Measurements from ENCODE around the gene SEMA4G.
A peak's percentile ranks its signal among the peaks of the same experiment; 100 is the strongest.

SEMA4G gene, protein sequence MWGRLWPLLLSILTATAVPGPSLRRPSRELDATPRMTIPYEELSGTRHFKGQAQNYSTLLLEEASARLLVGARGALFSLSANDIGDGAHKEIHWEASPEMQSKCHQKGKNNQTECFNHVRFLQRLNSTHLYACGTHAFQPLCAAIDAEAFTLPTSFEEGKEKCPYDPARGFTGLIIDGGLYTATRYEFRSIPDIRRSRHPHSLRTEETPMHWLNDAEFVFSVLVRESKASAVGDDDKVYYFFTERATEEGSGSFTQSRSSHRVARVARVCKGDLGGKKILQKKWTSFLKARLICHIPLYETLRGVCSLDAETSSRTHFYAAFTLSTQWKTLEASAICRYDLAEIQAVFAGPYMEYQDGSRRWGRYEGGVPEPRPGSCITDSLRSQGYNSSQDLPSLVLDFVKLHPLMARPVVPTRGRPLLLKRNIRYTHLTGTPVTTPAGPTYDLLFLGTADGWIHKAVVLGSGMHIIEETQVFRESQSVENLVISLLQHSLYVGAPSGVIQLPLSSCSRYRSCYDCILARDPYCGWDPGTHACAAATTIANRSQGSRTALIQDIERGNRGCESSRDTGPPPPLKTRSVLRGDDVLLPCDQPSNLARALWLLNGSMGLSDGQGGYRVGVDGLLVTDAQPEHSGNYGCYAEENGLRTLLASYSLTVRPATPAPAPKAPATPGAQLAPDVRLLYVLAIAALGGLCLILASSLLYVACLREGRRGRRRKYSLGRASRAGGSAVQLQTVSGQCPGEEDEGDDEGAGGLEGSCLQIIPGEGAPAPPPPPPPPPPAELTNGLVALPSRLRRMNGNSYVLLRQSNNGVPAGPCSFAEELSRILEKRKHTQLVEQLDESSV

DNA sequence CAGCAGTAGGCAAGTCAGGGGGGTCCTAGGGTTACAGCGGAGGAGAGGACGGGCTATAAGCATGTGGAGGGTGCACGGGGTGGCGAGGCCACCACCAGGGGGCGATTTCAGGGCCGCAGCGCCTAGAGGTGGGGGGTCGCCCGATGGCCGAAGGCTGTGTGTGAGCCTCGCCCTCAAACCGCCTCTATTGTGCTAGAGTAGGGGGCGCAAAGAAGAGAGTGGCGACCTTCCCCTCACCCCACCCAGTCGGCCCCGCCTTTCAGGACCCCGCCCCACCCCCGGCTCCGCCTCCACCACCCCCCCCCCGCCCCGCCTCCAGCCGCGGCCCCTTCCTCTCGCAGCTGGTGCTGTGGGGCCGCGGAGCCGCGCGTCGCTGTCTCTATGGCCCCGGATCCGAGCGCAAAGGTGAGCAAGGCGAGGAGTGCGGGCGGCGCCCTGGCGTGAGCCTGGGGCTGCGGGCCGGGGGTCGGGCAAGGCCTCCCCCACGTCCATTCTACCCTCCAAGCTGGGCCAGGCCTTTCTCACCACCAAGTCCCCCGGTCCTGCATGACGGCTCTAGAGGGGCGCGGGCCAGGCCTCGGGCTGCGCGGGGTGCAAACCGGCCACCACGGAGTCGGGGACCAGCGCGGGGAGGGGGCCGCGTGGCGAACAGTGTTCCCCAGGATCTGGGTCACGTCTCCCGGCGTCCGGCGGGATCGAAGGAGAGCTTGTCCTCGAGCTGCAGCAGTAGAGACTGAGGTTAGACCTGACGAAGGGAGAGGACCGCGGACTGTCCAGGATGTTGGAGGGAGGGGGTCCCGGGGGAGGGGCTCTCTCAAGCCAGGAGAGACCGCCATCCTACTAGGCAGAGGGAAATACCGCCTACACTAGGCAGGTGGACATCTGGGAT is at the start of gene SEMA4G:
TSS of gene SEMA4G (plus strand) at position 318 of the 889 bp plus-strand sequence. CDS start 3,409 bp downstream, outside the sequence.
- FAIRE-seq = no peak

DNA sequence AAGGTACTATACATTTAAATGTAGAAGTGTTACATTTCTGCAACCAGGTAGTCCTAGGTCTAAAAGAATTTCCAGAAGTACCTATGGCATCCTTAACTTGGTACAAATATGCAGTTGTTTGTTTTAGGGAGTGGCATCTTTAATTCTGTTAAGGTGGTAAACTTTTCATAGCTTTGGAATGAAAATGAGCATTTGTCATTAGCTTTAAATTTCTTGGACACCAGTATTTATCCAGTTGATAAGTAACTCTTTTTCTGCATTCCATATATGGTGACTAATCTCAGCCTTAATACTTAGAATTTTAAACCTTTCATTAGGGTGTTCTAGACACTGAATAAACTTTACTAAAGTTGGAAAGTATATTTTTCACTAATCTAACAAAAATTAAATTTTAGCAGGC is 45.7 kb upstream of the SEMA4G start:
- no peak for FAIRE-seq

DNA sequence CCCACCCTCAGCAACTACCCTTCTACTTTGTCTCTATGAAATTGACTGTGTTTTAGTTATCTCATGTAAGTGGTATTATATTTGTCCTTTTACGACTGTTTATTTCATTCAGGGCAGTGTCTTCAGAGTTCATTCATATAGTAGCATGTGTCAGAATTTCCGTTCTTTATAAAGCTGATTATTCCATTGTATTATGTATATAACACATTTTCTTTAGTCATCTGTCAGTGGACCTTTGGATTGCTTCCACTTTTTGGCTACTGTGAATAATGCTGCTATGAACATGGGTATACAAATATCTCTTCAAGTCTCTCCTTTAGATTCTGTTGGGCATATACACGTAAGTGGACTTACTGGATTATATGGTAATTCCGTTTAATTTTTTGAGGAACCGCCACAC is 42.0 kb upstream of the SEMA4G start:
- no peak for FAIRE-seq

DNA sequence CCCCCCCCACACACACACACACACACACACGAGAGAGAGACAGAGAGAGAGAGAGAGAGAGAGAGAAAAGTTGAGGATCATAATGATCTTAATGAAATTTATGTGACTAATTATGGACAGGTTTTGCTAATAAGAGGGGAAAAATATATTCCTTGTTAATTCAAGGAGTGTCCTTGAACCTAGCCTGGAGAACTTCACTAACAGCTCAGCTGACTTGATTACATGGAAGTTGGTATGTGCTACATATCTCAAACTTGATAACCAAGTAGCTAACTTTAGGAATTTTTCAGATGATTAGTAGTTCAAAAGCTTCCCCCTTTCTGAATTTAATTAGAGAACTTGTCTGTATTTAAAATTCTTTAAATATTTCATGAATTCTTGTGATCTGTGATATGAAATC is 41.3 kb upstream of the SEMA4G start:
- FAIRE-seq = no peak

DNA sequence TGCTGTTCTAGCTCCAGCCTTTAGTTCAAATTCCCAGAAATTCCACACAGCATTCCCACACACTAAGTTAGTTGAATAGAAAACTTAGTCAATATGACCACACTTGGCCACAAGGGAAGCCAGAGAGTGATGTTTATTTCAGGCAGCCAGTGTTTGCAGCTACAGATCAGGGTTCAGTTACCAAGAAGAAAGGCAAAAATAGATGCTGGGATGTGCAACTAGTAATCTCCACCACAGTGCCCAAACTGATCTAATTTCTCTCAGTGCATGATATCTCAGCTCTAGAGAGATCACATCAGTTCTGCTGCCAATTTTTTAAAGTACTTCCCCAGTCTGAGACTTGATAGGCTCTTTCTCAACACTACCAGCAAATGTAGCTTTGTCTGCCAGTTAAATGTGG is 38.9 kb upstream of the SEMA4G start:
- no peak for FAIRE-seq

DNA sequence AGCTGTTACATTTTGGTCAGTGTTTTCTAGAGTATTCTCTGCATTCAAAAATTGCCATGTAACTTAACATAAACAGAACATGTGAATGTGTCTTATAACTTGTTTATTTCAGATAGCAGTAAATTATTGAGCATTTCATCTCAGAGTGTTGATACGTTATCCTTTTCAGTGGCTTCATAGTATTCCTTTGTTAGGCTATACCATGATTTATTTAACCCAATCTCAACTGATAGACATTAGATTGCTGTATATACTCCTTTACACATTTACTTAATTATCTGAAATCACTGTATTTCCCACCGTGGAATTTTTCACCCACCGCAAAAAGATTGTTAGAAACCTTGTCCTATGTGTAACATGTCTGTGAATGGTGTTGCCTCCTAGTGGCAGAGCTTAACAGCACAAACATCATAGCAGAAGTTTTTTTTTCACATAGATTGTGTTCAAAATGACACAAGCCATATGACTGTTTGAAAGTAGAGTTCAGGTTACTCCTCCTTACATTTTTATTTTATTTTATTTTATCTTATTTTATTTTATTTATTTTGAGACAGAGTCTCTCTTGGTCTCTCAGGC is 35.1 kb upstream of the SEMA4G start:
- FAIRE-seq = no peak

DNA sequence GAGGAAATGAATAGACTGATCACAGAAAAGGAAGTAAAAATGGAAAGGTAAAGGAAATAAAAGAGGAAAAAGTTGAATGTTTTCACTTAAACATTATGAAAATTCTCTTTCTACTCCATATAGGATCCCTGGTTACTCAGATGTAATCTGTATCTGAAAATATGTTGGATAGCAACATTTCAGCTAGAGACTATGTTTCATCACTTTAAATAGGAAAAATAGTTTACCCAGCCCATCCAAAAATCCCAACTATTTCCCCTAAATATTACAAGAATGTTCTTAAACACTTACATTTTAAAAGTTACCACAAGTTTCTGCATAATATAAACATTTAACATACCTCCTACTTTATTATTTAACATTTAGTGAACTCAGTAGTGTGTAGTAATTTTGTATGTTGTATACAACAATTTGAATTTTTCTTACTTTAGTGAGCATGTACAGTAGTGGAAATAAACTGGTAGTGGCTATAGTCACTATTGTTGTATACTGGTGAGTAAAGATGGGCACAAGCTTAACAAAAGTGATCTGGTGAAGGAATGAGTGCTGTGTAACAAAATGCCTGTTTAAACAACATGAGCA is 29.4 kb upstream of the SEMA4G start:
- peak; percentile 7 for FAIRE-seq

DNA sequence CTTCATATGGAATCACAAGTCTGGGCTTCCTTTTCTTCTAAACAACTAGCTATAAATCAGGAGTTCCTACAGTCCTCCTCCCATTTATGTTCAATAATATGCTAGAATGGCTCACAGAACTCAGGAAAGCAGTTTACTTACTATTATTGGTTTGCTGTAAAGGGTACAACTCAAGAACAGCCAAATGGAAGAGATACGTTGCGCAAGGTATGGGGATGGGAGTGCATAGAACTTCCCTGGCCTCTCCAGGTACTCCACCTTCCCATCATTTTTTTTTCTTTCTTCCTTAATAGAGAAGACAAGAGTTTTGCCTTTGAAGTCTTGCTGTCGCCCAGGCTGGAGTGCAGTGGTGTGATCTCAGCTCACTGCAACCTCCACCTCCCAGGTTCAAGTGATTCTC is 27.1 kb upstream of the SEMA4G start:
- FAIRE-seq = no peak

DNA sequence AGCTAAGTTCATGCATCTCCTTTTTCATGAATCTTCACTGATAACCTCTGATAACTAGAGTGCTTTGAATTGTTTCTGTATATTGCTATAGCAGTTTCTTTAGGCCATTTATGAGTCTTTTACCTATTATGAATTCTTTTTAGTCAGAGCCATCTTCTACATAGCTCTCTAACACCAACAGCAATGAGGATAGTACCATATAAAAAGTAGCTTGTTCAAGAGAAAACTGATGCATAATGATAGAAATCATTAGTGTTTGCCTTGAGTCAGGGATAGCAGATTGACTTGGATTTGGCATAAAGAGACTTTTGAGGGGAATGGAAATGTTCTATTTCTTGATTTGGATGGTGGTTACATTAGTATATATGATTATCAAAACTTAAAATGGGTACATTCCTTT is 25.8 kb upstream of the SEMA4G start:
- no peak for FAIRE-seq

DNA sequence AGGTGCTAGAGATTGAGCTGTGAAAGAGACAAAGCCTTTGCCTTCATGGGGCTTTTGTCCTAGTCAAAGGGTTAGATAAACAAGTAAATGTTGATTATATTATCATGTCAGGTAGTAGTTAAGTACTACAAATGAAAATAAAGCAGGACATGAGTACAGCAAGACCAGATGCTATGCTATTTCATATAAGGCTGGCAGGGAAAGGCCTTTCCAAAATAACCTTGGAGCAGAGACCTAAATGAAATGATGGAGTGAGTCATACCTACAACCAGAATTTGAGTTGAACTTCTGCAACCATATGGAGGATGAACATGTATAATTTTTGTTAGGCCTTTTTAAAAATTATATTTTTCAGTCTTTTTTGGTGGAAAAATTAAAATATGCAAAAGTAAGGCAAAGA is 23.6 kb upstream of the SEMA4G start:
- no peak for FAIRE-seq

DNA sequence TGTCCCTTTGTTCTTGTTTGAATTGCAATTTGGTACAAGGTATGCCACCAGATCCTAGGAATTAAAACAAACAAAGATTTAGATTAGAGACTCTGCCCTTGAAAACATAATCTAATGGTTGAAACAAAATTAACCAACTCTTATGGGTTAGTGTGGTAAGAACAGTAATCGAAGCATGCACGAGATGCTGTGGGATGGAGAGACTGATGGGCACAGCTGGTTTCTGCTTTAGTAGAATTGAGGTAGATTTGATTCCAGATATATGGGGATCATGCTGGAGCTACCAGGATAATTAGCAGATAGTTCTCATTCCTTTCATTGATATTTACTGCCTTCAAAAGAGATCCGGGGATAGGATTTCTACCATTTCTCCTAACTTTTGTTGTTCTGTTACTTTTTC is 20.4 kb upstream of the SEMA4G start:
- FAIRE-seq = no peak

DNA sequence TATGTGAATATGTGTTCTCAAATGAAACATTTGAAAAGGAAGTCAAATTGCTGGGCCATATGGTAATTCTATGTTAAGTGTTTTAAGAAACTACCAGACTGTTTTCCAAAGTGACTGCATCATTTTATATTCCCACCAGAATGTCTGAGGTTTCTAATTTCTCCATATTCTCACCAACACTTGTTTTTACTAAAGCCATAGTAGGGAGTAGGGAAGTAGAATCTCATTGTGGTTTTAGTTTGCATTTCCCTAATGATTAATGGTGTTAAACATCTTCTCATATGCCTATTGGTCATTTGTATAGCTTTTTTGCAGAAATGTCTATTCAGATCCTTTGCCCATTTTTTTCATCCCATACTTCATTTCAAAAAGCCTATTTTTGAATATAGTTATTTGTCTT is 9.1 kb upstream of the SEMA4G start:
- no peak for FAIRE-seq

DNA sequence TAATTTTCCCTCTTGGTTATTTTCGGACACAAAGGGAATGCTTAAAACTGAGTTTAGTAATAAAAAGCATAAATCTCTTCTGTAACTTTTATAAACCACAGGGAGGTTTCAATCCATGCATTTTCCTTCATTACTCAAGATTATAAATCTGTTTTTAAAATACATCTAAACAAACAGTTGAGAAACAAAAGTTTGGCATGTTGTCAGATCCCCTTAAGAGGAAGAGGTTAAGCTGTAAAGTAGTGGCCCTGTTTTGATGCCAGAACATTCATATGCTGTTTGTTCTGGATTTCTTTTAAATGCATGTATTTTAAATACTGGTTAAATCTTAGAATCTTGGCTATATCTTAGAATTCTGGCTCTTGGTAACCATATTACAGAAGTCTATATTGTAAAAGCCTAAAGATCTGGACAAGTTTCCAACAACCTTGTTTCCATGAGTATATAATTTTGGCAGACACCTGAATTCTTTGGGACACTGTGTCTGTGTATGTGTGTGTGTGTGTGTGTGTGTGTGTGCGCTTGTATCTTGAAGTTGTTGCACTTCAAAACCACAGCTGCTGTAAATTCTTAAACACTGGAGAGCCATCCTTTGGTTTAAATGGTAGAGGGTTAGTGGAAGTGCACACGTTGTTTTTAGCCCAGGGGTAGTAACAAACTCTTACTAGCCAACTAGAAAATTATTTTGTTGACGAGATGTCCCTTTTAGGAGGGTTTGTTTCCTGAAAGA is 6.8 kb upstream of the SEMA4G start:
- no peak for FAIRE-seq

DNA sequence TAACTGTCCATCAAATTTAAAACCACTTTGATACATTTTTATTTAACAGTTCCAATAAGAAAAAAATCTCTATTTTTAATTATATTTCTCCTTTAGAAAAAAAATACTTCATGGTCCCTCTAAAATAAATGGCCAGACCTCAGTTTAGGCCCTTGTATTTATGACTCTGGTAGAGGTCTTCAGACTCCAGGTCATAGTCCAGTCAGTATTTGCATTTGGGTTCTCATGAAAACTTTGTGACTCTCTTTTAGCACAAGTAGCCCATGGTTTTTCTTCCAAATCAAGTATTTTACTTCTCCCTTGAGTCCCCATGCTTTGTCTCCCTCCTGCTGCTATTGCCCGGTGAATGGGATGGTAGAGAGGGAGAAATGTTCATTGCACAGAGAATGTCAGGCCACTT is 5.5 kb upstream of the SEMA4G start:
- FAIRE-seq = no peak

DNA sequence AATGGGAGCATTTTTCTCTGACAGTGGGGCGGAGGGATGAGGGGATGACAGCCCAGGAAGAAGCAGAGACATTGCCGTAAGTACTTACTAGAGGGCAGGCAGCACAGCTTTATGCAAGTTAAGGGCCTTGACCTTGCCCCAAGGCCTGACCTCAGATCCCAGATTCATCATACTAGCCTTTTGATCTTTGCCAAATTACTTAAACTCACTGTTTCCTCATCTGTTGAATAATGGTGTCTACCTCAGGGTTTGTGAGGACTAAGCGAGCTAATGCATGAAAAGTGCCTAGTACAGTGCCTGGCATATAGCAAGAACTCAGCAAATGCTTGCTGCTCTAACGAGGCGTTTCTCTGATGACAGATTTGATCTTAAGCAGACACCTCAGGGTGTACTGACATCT is 3.5 kb upstream of the SEMA4G start:
- FAIRE-seq = no peak

DNA sequence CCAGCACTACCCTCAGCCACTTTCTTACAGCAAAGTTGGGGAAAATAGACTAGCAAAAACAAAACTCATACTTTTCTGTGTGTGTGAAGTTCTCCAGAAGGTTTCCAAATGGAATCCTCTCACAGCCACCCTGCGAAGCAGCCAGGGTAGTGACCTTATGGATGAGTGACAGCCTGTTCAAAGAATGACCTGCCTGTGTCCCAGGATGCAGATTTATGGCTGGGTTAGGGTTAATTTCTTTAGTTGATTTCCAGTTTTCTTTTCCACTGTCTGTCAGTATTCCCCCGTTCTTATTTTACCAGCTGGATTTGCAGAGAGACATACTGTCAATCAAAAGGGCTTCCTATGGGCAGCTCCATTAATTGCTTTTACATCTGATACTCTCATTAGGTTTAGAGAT is 2.4 kb upstream of the SEMA4G start:
- no peak for FAIRE-seq

DNA sequence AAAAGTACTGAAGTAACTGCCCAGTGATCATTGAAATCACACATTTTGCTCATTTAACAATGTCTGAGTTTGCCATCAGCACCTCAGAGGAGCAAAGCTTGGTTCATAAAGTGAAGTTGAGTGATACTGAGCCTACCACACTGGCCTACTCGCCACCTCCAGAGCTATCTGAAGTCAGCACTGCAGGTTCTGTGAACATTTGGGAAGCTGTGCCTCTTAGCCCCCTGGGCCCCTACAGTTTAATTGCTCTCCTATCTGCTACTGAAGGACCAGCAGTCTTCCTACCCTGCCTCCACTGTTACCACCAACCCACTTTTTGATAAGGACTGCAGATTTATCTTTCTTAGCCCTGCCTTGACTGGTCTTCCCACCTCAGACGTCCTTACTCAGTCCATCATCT is 2.0 kb upstream of the SEMA4G start:
- no peak for FAIRE-seq

DNA sequence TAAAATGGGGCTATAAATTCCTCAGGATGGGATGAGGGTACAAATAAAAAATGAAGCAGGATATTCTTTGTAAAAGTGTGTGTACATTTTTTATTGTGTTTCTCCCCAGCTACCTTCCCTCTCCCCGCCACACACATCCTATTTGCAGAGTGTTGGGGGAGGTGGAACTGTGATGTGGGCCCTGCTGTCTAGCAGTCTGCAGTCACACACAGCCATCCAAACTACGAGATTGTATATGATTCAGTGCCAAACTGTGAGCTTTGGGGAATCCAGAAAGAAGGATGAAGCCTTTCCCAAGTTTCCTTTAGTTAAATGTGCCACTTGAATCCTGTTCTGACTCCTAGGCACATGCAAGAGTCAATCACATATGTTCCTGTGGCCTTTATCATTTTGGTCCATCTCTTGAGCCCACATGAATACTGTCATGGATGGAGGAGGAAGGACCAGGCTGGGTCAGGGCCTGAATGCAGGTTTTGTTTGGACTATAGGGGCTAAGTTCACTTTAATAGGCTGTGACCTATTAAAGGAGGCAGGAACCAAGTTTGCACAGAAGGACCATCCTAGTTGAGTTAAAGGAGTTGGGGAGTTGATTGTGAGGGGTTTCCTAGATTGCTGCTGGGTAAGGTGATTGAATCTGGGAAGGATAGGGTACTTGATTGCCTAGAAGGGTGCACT is 1.1 kb upstream of the SEMA4G start:
- FAIRE-seq = no peak

DNA sequence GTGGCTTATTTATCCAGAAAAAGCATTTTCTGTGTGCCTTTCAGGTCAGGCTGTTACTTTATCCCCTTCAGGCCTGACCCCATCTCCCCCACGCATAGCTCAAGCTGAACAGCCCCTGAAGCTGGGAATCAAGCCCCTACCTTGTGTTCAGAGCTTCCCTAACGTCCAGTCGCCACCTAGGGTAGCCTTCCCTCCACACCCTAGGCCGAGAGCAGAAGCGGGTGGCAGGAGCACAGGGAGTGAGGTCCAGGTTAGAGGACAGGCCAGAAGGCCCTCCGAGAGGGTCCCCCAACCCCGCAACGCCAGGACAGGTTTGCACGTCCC is 479 bp upstream of the SEMA4G start:
- FAIRE-seq = no peak

DNA sequence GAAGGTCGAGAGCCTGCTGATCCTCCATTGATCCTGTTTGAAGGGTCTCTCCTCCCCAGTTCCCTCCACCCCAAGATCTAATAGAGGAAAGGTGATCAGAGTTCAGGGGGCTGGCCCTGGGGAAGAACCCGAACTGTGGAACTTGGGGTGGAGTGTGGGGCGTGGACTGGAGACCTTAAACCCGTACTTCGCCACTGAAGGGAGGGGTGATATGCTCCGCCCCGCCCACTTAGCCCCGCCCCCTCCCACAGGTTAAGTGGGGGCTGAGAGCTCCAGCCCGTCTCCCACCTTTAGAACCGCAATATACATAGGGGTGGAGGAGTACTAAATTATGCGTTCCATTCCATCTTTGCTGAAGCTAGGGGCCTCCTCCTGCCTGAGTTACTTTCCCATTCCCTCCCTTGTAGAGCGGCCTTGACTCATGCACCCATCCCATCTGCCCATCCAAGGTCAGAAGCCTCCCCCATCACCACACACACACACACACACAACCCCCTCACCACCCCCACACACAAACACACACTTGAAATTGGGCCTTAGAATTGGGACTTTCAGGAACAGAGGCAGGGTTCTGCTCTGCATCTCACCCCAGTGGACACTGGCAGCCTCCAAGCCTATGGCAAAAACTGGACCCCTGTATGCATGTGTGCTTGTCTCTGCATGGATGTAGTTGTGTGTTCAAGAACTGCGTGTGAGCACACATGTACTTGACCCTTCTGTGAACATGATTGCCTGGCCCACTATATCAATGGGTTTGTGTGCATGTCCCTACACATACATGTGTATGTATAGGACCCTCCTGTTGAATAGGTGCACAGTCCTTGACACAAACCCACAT is 991 bp downstream of the SEMA4G start:
- FAIRE-seq = no peak
